ENCODE results near the gene CAPN15. TPM values are rescaled to one million over a fixed set of nuclear protein-coding genes. Genes with fewer than 3 reads are reported as not detected.

Gene CAPN15
- total RNA-seq, 1 experiment from 2014 or later, result 60.4 TPM

DNA sequence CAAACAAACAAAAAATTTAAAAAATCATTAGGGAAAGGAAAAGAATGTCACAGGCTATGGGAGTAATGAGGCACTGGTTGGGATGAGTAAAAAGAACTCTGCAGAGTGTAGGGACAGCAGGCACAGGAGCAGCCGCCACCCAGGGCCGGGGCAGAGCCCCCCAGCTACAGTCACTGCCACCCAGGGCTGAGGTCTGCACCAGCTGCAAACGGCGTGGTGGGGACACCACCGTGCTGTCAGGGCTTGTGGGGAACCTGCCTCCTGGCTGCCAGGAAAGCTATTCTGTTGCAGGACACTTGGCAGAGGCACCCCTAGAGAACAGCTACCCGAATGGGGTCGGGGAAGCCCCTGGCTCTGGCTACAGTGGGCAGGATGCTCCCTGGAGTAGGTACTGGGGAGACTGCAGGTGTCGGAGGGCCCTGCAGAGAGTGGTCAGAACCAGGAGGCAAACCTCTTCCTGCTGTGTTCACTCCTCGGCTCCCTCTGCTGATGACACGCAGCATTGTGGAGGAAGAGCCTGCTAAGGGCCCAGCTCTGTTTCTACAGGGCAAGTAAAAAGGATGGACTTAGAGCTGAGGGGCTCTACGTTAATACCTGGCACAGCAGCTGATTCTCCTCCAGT lies 32.3 kb upstream of the CAPN15 start:
- Histone ChIP-seq H3F3A (ENCODE audit: low read length, unreplicated experiment) (no peaks in the 10 kb centered on the region), H3K9me3 (ENCODE audit: low read length) (no peaks in the 10 kb centered on the region), H3K27me3 (ENCODE audit: low read length) (no peaks in the 10 kb centered on the region), H3K9ac (ENCODE audit: low read length) (no peak overlapping the region), H3K36me3 (ENCODE audit: low read depth, low read length) (no peaks in the 10 kb centered on the region), H4K20me1 (ENCODE audit: low read length) (no peaks in the 10 kb centered on the region), H3K9me2 (replicated peaks; ENCODE audit: low read length) (no peaks in the 10 kb centered on the region), H3K4me1 (ENCODE audit: insufficient read depth, low read length) (no peaks in the 10 kb centered on the region), H3K79me2 (ENCODE audit: low read length) (no peaks in the 10 kb centered on the region), H3K27ac (ENCODE audit: low read length) (no peak overlapping the region), H3K4me2 (ENCODE audit: low read length) (no peak overlapping the region), H3K4me3 (ENCODE audit: low read length) (no peak overlapping the region), H2AFZ (ENCODE audit: low read length) (no peak overlapping the region)
- ATAC-seq (peak; percentile 81), DNase-seq (peak; percentile 45)
- intact Hi-C loops (cut with micrococcal nuclease), result no loop called here
- BruUV-seq (replicated peaks), result no TSS peak
- POLR2A ChIA-PET (ENCODE audit: unreplicated experiment), result no interaction called here
- CTCF ChIA-PET, result interaction anchor here (0.6 kb wide), 1 partner anchor 158 kb away, joined by 7 read pairs; no protein-coding TSS in a partner anchor
- TF ChIP-seq, protein P1, sequence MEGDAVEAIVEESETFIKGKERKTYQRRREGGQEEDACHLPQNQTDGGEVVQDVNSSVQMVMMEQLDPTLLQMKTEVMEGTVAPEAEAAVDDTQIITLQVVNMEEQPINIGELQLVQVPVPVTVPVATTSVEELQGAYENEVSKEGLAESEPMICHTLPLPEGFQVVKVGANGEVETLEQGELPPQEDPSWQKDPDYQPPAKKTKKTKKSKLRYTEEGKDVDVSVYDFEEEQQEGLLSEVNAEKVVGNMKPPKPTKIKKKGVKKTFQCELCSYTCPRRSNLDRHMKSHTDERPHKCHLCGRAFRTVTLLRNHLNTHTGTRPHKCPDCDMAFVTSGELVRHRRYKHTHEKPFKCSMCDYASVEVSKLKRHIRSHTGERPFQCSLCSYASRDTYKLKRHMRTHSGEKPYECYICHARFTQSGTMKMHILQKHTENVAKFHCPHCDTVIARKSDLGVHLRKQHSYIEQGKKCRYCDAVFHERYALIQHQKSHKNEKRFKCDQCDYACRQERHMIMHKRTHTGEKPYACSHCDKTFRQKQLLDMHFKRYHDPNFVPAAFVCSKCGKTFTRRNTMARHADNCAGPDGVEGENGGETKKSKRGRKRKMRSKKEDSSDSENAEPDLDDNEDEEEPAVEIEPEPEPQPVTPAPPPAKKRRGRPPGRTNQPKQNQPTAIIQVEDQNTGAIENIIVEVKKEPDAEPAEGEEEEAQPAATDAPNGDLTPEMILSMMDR (conservative IDR thresholded peaks at IDR 0.05; ENCODE audit: low read depth, low read length), result peak; percentile 43; the same call in 1 of the 2 replicates
- TF ChIP-seq EZH2phosphoT487 (IDR thresholded peaks at IDR 0.05; ENCODE audit: borderline replicate concordance, low read length), result no peak

DNA sequence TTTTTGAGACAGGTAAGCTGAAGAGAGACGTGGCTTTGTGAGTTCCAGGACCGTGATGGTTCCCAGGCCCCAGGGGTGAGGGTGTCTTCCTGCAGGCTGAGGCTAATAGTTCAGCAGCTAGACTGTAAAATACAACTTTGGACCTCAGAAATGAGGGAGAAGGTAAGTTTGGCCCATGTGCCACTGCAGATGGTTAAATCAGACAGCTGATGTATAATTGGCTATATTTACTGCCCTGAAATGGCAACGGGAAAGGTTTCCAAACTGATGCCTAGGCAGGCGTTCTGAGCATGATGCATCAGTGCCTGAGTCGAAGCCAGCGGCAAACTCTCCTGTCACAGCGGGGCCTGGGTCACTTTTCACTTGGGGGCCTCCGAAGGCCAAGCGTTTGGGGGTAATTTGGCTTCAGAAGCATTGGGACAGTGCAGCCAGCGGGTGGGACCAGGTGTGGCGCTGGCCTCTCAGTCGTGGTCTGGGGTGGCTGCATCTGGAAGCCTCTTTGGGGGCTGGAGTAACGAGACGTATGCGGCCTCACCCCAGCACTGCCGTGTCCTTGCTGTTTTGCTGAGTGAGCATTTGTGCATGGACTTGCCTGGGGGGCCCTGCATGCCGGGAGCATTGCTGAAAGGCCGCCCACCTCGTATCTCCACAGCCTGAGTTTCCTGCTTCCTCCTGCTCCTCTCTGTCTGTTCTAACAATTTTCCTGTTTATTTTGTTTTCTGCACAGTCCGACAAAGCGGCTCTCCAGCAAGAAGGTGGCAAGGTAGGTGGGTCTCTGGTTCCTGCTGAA lies 31.2 kb upstream of the CAPN15 start:
- Histone ChIP-seq H3F3A (ENCODE audit: low read length, unreplicated experiment) (no peaks in the 10 kb centered on the region), H3K4me3 (ENCODE audit: low read length) (no peak overlapping the region), H3K27ac (ENCODE audit: low read length) (no peak overlapping the region), H3K9me2 (replicated peaks; ENCODE audit: low read length) (no peaks in the 10 kb centered on the region), H3K36me3 (ENCODE audit: low read depth, low read length) (no peaks in the 10 kb centered on the region), H3K4me2 (ENCODE audit: low read length) (no peak overlapping the region), H2AFZ (ENCODE audit: low read length) (no peak overlapping the region), H3K79me2 (ENCODE audit: low read length) (no peaks in the 10 kb centered on the region), H3K9me3 (ENCODE audit: low read length) (no peaks in the 10 kb centered on the region), H4K20me1 (ENCODE audit: low read length) (no peaks in the 10 kb centered on the region), H3K9ac (ENCODE audit: low read length) (no peak overlapping the region), H3K27me3 (ENCODE audit: low read length) (no peaks in the 10 kb centered on the region), H3K4me1 (ENCODE audit: insufficient read depth, low read length) (no peaks in the 10 kb centered on the region)
- BruUV-seq (replicated peaks), result no TSS peak
- TF ChIP-seq EZH2 (IDR thresholded peaks at IDR 0.05; ENCODE audit: low read length, unreplicated experiment) (no peak), EZH2phosphoT487 (IDR thresholded peaks at IDR 0.05; ENCODE audit: borderline replicate concordance, low read length) (no peak)
- TF ChIP-seq, protein P1 (conservative IDR thresholded peaks at IDR 0.05; ENCODE audit: low read depth, low read length), result no peak
- ChIA-PET POLR2A (ENCODE audit: unreplicated experiment) (no interaction called here), CTCF (interaction anchor here (0.6 kb wide), 1 partner anchor 159 kb away, joined by 7 read pairs; no protein-coding TSS in a partner anchor)
- no peak for ATAC-seq
- intact Hi-C loops (cut with micrococcal nuclease), result no loop called here
- no peak for DNase-seq

DNA sequence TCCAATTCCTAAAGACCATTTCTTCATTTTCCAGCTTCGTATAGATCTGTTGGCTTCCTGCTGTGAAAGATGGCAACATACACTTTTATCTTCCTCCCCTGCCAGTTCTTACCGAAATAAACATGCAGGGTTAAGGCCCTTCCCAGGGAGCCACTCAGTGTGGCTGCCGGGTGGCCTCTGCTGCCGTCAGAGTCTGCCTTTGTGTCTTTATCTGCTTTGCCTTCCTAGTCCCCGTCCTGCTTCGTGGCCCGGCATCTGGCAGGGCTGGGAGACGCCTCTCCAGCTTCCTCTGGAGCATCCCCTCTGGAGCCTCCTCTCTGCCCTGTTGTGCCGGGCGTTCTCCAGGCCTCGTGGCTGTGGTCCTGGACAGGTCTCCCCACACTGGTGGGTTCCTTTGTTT lies 30.3 kb upstream of the CAPN15 start:
- no peak for ATAC-seq
- Histone ChIP-seq H3K4me1 (ENCODE audit: insufficient read depth, low read length) (no peaks in the 10 kb centered on the region), H3K4me2 (ENCODE audit: low read length) (no peak overlapping the region), H3K36me3 (ENCODE audit: low read depth, low read length) (no peaks in the 10 kb centered on the region), H4K20me1 (ENCODE audit: low read length) (no peaks in the 10 kb centered on the region), H3K9ac (ENCODE audit: low read length) (no peak overlapping the region), H2AFZ (ENCODE audit: low read length) (no peak overlapping the region), H3K4me3 (ENCODE audit: low read length) (no peak overlapping the region), H3K27ac (ENCODE audit: low read length) (no peak overlapping the region), H3K27me3 (ENCODE audit: low read length) (no peaks in the 10 kb centered on the region), H3K9me2 (replicated peaks; ENCODE audit: low read length) (no peaks in the 10 kb centered on the region), H3F3A (ENCODE audit: low read length, unreplicated experiment) (no peaks in the 10 kb centered on the region), H3K9me3 (ENCODE audit: low read length) (no peaks in the 10 kb centered on the region), H3K79me2 (ENCODE audit: low read length) (no peaks in the 10 kb centered on the region)
- TF ChIP-seq, protein P1 (conservative IDR thresholded peaks at IDR 0.05; ENCODE audit: low read depth, low read length), result no peak
- no peak for TF ChIP-seq EZH2 (IDR thresholded peaks at IDR 0.05; ENCODE audit: low read length, unreplicated experiment)
- ChIA-PET CTCF (interaction anchor here (0.7 kb wide), 1 partner anchor 9 kb away, joined by 3 read pairs; no protein-coding TSS in a partner anchor), POLR2A (ENCODE audit: unreplicated experiment) (no interaction called here)
- DNase-seq, result no peak
- no TSS peak for BruUV-seq (replicated peaks)
- intact Hi-C loops (cut with micrococcal nuclease), result no loop called here

Data from PC-3 (cell line).